Lung (tissue), 12 donors: ENCODE data around the gene SPRYD3. TPM values are rescaled to one million over a fixed set of nuclear protein-coding genes. Genes with fewer than 3 reads are reported as not detected.
A peak's percentile ranks its signal among the peaks of the same experiment; 100 is the strongest.

Experiments used
- ATAC-seq: fragments of 200-7000 bp; cut with Tn5 transposase; one replicate; pipeline ENCODE4 v1.9.1; 2020; ENCODE audit warnings: moderate number of reproducible peaks; ENCODE audit not compliant: insufficient read depth, low FRiP score
- DNase-seq, 3 donors: peaks; one replicate each; pipeline ENCODE4 v3.0.0-alpha.2; 2013 to 2017
- H3K27ac ChIP-seq, 2 donors: one replicate each; pipeline ENCODE4 v1.5.1; 2013; ENCODE audit warnings: mild to moderate bottlenecking in 2 of 2, moderate library complexity in 2 of 2, control low read depth in 1 of 2, inconsistent platforms in 1 of 2, low read depth in 1 of 2, low read length in 1 of 2
- H3K27me3 ChIP-seq, 3 donors: one replicate each; pipeline ENCODE4 v1.5.1; 2013; ENCODE audit warnings: low read length in 2 of 3; ENCODE audit not compliant: control insufficient read depth in 3 of 3, insufficient read depth in 3 of 3
- H3K36me3 ChIP-seq, 4 donors: one replicate each; pipeline ENCODE4 v1.5.1; 2013; ENCODE audit warnings: low read length in 4 of 4, mild to moderate bottlenecking in 1 of 4, moderate library complexity in 1 of 4; ENCODE audit not compliant: control insufficient read depth in 4 of 4, insufficient read depth in 4 of 4
- H3K4me1 ChIP-seq, 5 donors: one replicate each; pipeline ENCODE4 v1.5.1; 2013; ENCODE audit warnings: low read length in 5 of 5, mild to moderate bottlenecking in 2 of 5, moderate library complexity in 1 of 5; ENCODE audit not compliant: control insufficient read depth in 5 of 5, insufficient read depth in 5 of 5
- H3K4me3 ChIP-seq: one replicate; pipeline ENCODE4 v1.5.1; 2013; ENCODE audit warnings: mild to moderate bottlenecking, control low read depth, moderate library complexity
- H3K9ac ChIP-seq, 2 donors: one replicate each; pipeline ENCODE4 v1.5.1; 2013; ENCODE audit warnings: low read length in 2 of 2, control low read depth in 1 of 2; ENCODE audit not compliant: insufficient read depth in 1 of 2
- H3K9me3 ChIP-seq, 4 donors: one replicate each; pipeline ENCODE4 v1.5.1; 2013; ENCODE audit warnings: low read length in 3 of 4, mild to moderate bottlenecking in 1 of 4, moderate library complexity in 1 of 4; ENCODE audit not compliant: control insufficient read depth in 4 of 4, insufficient read depth in 3 of 4
- CTCF ChIP-seq: IDR thresholded peaks from 2 replicates; pipeline ENCODE4 v1.5.1; 2012; ENCODE audit warnings: mild to moderate bottlenecking; ENCODE audit errors: control extremely low read depth, extremely low read depth
- WGBS, 2 donors: extraction: QIAGEN DNeasy Blood & Tissue Kit; methylation state at CpG; one replicate each; pipeline ENCODE4 v1.1.7; 2013; 5-methylcytosine and 5-hydroxymethylcytosine counted together
- polyA plus RNA-seq, 2 donors: library from polyadenylated mRNA; stranded (reverse); fragments of 200-250 nt; gene quantifications; one replicate each; pipeline ENCODE4 v1.2.1, GENCODE V29; 2013
- total RNA-seq, 2 donors: library from RNA; depleted of rRNA in 1 of 2; stranded (reverse); fragments of >200 nt in 1 of 2; gene quantifications; one replicate each; pipeline ENCODE4 v1.2.1, GENCODE V29; 2014 to 2021
- donor health status: control.
- donor health status: control.
- donor health status: Bipolar disorder and iron deficiency.
- donor health status: healthy.
- donor health status: DM: yes; HTN: yes; CAD: no.

SPRYD3 gene
- total and polyA plus RNA-seq, 4 donors = 17.1 to 60.2 (median 34.9) TPM

GRCh38 chr12:53077030-53077429, 2.2 kb downstream of the SPRYD3 start:
- Histone ChIP-seq H3K9ac (no peak overlapping the region), H3K27me3 (no peaks in the 10 kb centered on the region), H3K4me1 (peaks cover 4 to 32% (median 22%) of the 10 kb centered on the region in 5 donors), H3K27ac (peak overlapping the region in 1 of 2 donors; percentile 54), H3K9me3 (no peaks in the 10 kb centered on the region), H3K4me3 (no peak overlapping the region), H3K36me3 (peaks cover 7 to 30% (median 20%) of the 10 kb centered on the region in 4 donors)
- WGBS, 2 donors = 66 to 92% methylated on average over 8 of the region's 8 CpGs
- ATAC-seq = no peak
- no peak for TF ChIP-seq CTCF
- peak in 2 of 3 donors; percentile 60 to 69 for DNase-seq

- Histone ChIP-seq H3K27ac (peak overlapping the region in 1 of 2 donors; percentile 49), H3K36me3 (peaks cover 7 to 30% (median 20%) of the 10 kb centered on the region in 4 donors), H3K9ac (peak overlapping the region in 1 of 2 donors; percentile 5), H3K4me1 (peaks cover 8 to 38% (median 26%) of the 10 kb centered on the region in 5 donors), H3K27me3 (no peaks in the 10 kb centered on the region), H3K9me3 (no peaks in the 10 kb centered on the region), H3K4me3 (no peak overlapping the region)
- no peak for TF ChIP-seq CTCF
- 95 to 97% methylated on average over 3 of the region's 3 CpGs for WGBS, 2 donors
- DNase-seq (no peak), ATAC-seq (no peak)
These were observed 2.7 kb downstream of the SPRYD3 start for GRCh38 chr12:53076461-53076860.

GRCh38 chr12:53074999-53075370, 4.2 kb downstream of the SPRYD3 start:
- ATAC-seq = no peak
- Histone ChIP-seq H3K36me3 (peaks cover 12 to 36% (median 22%) of the 10 kb centered on the region in 4 donors), H3K4me3 (no peak overlapping the region), H3K9me3 (no peaks in the 10 kb centered on the region), H3K27ac (no peak overlapping the region), H3K27me3 (no peaks in the 10 kb centered on the region), H3K4me1 (peaks cover 8 to 42% (median 29%) of the 10 kb centered on the region in 5 donors), H3K9ac (no peak overlapping the region)
- 96 to 98% methylated on average over 3 of the region's 3 CpGs for WGBS, 2 donors
- TF ChIP-seq CTCF = no peak
- DNase-seq = no peak
